Activated B cell treated with CpG ODN at 0.5 μM for 24 hours (primary cell): ENCODE data around the gene PI4K2B. TPM values are rescaled to one million over a fixed set of nuclear protein-coding genes. Genes with fewer than 3 reads are reported as not detected.

ENCODE experiments used
- ATAC-seq: fragments of 200-7000 bp; cut with Tn5 transposase; one replicate; pipeline ENCODE4 v1.10.0; 2021; ENCODE audit warnings: low read depth, mild to moderate bottlenecking, moderate library complexity
- CTCF ChIA-PET: fragments of 350-600 bp; sonication (Branson Sonifier 250); formaldehyde crosslinking; loops from one replicate; lab custom pipeline; 2021; ENCODE audit warnings: antibody characterized with exemption; lab: Charles Lee
- POLR2A ChIA-PET: fragments of 350-600 bp; sonication (Branson Sonifier 250); formaldehyde crosslinking; loops from one replicate; lab custom pipeline; 2021; ENCODE audit warnings: antibody characterized with exemption; lab: Charles Lee
- DNase-seq: peaks from one replicate; pipeline ENCODE4 v3.0.0; 2022
- H3K27ac Mint-ChIP-seq: one replicate; pipeline ENCODE4 v1.8.0; 2020; ENCODE audit warnings: mixed read lengths
- H3K27me3 Mint-ChIP-seq: one replicate; pipeline ENCODE4 v1.8.0; 2021; ENCODE audit warnings: mixed read lengths
- H3K36me3 Mint-ChIP-seq: one replicate; pipeline ENCODE4 v1.8.0; 2021; ENCODE audit warnings: low read depth, mixed read lengths
- H3K4me1 Mint-ChIP-seq: one replicate; pipeline ENCODE4 v1.8.0; 2021; ENCODE audit warnings: mixed read lengths
- H3K4me3 Mint-ChIP-seq: one replicate; pipeline ENCODE4 v1.8.0; 2020; ENCODE audit warnings: mild to moderate bottlenecking, mixed read lengths
- H3K9me3 Mint-ChIP-seq: one replicate; pipeline ENCODE4 v1.8.0; 2020; ENCODE audit warnings: mixed read lengths
- CTCF ChIP-seq: fragments of 200-600 bp; IDR thresholded peaks from one replicate; pipeline ENCODE4 v1.8.0; 2022; ENCODE audit warnings: antibody characterized with exemption, mild to moderate bottlenecking
- intact Hi-C: fragments of 100-400 bp; cut with micrococcal nuclease; formaldehyde crosslinking; loops from one replicate; pipeline ENCODE4 v1.15.1; 2024
- total RNA-seq: library from RNA; stranded (reverse); gene quantifications from 2 replicates; pipeline ENCODE4 v1.2.3, GENCODE V29; 2022

Gene PI4K2B
- total RNA-seq, 1 donor from 2014 or later: 14.8 TPM

- ChIA-PET CTCF (no interaction called here), POLR2A (no interaction called here)
- H3K9me3 Mint-ChIP-seq: no peaks in the 10 kb centered on the region
- no peak overlapping the region for H3K4me3 Mint-ChIP-seq
- peaks cover under 1% of the 10 kb centered on the region for H3K36me3 Mint-ChIP-seq
- intact Hi-C loops: no loop called here
- no peak overlapping the region for H3K27ac Mint-ChIP-seq
- TF ChIP-seq CTCF: no peak
- H3K27me3 Mint-ChIP-seq: peaks cover 9% of the 10 kb centered on the region
- ATAC-seq (no peak), DNase-seq (no peak)
- H3K4me1 Mint-ChIP-seq: peaks cover 36% of the 10 kb centered on the region
These were observed 73.8 kb downstream of the PI4K2B start for GRCh38 chr4:25307596-25307995.

- CTCF ChIA-PET: no interaction called here
- DNase-seq: no peak
- no peak overlapping the region for H3K27ac Mint-ChIP-seq
- no peak for TF ChIP-seq CTCF
- peaks cover 6% of the 10 kb centered on the region for H3K27me3 Mint-ChIP-seq
- peaks cover 40% of the 10 kb centered on the region for H3K4me1 Mint-ChIP-seq
- POLR2A ChIA-PET: no interaction called here
- H3K4me3 Mint-ChIP-seq: no peak overlapping the region
- intact Hi-C loops: no loop called here
- no peaks in the 10 kb centered on the region for H3K9me3 Mint-ChIP-seq
- peaks cover 3% of the 10 kb centered on the region for H3K36me3 Mint-ChIP-seq
- ATAC-seq: no peak
These were observed 74.5 kb downstream of the PI4K2B start for GRCh38 chr4:25308306-25308705.

DNA sequence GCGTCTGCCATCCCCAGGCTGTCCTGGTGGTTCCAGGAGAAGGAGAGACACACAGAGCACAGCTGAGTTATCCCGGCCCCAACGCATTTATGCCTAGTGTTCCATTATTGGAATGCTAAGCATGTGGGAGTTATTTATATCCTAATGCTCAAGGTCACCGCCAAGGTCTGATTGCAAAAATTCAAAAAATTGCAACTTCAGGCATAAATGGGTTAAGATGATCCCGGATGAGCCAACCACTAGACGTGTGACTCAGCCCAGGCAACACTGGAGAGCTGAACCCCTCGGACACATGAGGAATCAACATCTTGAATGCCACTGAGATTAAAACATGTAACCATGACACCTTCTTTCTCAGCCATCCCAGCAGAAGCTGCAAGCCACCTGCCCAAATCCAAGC, 74.9 kb downstream of the PI4K2B start:
- peaks cover 3% of the 10 kb centered on the region for H3K27me3 Mint-ChIP-seq
- H3K27ac Mint-ChIP-seq: no peak overlapping the region
- ChIA-PET CTCF (no interaction called here), POLR2A (interaction anchor here (0.7 kb wide), 1 partner anchor 75 kb away, joined by 3 read pairs; no protein-coding TSS in a partner anchor)
- peaks cover 45% of the 10 kb centered on the region for H3K4me1 Mint-ChIP-seq
- ATAC-seq: no peak
- no peaks in the 10 kb centered on the region for H3K9me3 Mint-ChIP-seq
- TF ChIP-seq CTCF: no peak
- intact Hi-C loops: no loop called here
- H3K36me3 Mint-ChIP-seq: peaks cover 3% of the 10 kb centered on the region
- H3K4me3 Mint-ChIP-seq: no peak overlapping the region
- DNase-seq: no peak

GRCh38 chr4:25310066-25310802, 76.4 kb downstream of the PI4K2B start:
- POLR2A ChIA-PET: interaction anchor here (1.3 kb wide), 3 partner anchors 10 to 76 kb away, joined by 4 to 5 read pairs (median 4); partner anchors contain the start of gene ANAPC4
- CTCF ChIA-PET: interaction anchor here (1.1 kb wide), 1 partner anchor 75 kb away, joined by 3 read pairs; no protein-coding TSS in a partner anchor
- no peaks in the 10 kb centered on the region for H3K9me3 Mint-ChIP-seq
- peak overlapping the region; percentile 90 for H3K27ac Mint-ChIP-seq
- H3K36me3 Mint-ChIP-seq: peaks cover 6% of the 10 kb centered on the region
- DNase-seq (no peak), ATAC-seq (peak; percentile 16)
- no peak for TF ChIP-seq CTCF
- H3K4me3 Mint-ChIP-seq: peak overlapping the region; percentile 66
- H3K4me1 Mint-ChIP-seq: peaks cover 45% of the 10 kb centered on the region
- intact Hi-C loops: loop anchor here (5.0 kb wide), 2 partner anchors 552 to 1272 kb away; partner anchors contain the start of genes SEL1L3 and TBC1D19
- peaks cover 3% of the 10 kb centered on the region for H3K27me3 Mint-ChIP-seq

DNA sequence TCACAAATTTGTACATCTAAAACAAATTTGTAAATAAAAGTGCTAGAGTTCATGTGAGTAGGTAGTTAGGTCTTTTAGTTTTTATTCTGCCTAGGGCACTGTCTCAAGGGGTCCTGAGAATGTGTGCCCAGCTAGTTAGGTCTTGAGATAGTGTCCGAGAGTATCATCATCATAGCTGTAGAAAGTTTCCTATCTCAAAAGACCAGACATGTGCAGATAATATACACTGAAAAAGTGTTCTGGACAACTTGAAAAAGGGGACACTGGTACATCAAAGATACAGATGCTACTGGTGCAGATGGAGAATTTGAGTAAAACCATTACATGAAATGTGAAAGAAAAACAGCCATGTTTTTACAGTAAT, 77.0 kb downstream of the PI4K2B start:
- CTCF ChIA-PET: no interaction called here
- intact Hi-C loops: loop anchor here (5.0 kb wide), 2 partner anchors 552 to 1272 kb away; partner anchors contain the start of genes SEL1L3 and TBC1D19
- no peaks in the 10 kb centered on the region for H3K9me3 Mint-ChIP-seq
- peak overlapping the region; percentile 66 for H3K4me3 Mint-ChIP-seq
- POLR2A ChIA-PET: interaction anchor here (1.3 to 3.0 kb wide), 4 partner anchors 9 to 151 kb away, joined by 4 to 30 read pairs (median 4); partner anchors contain the start of genes ANAPC4 and SEPSECS
- peaks cover 9% of the 10 kb centered on the region for H3K36me3 Mint-ChIP-seq
- ATAC-seq (no peak), DNase-seq (no peak)
- peak overlapping the region; percentile 90 for H3K27ac Mint-ChIP-seq
- H3K4me1 Mint-ChIP-seq: peaks cover 45% of the 10 kb centered on the region
- TF ChIP-seq CTCF: no peak
- peaks cover 3% of the 10 kb centered on the region for H3K27me3 Mint-ChIP-seq
